SK-N-SH (cell line): ENCODE measurements around the gene EMCN.

Experiments used
- CHD2 ChIP-seq: fragments of 150-350 bp; IDR thresholded peaks from 2 replicates; pipeline ENCODE4 v1.6.1; 2018; ENCODE audit warnings: low read length; ENCODE audit not compliant: partially characterized antibody
- CTCF ChIP-seq: fragments of 200-600 bp; sonication (generic); IDR thresholded peaks from 2 replicates; pipeline ENCODE4 v1.6.1; 2017; ENCODE audit warnings: antibody characterized with exemption, mild to moderate bottlenecking, moderate library complexity
- EP300 ChIP-seq, 2 experiments: IDR thresholded peaks; 2 replicates each; pipeline versions ENCODE4 v1.4.0 to v1.6.1; 2012; ENCODE audit warnings: borderline replicate concordance in 1 of 2, low read depth in 1 of 2, low read length in 1 of 2
- EZH2phosphoT487 ChIP-seq: fragments of 200-600 bp; sonication (generic); IDR thresholded peaks from 2 replicates; pipeline ENCODE4 v1.6.1; 2017; ENCODE audit warnings: low read depth, mixed run types, mild to moderate bottlenecking, antibody characterized with exemption, moderate library complexity, borderline replicate concordance
- JUND ChIP-seq: IDR thresholded peaks from 2 replicates; pipeline ENCODE4 v1.4.0; 2012
- POLR2AphosphoS5 ChIP-seq: IDR thresholded peaks from 2 replicates; pipeline ENCODE4 v1.6.1; 2012; ENCODE audit warnings: low read depth, low read length
- RAD21 ChIP-seq: IDR thresholded peaks from 2 replicates; pipeline ENCODE4 v1.6.1; 2012; ENCODE audit warnings: mild to moderate bottlenecking, low read length
- RCOR1 ChIP-seq: fragments of 150-350 bp; IDR thresholded peaks from 2 replicates; pipeline ENCODE4 v1.6.1; 2017; ENCODE audit warnings: antibody characterized with exemption, low read length
- RFX5 ChIP-seq: IDR thresholded peaks from 2 replicates; pipeline ENCODE4 v1.6.1; 2012; ENCODE audit warnings: mild to moderate bottlenecking, improper control_type of control experiment, low read length
- RXRA ChIP-seq: IDR thresholded peaks from 2 replicates; pipeline ENCODE4 v1.4.0; 2012; ENCODE audit warnings: low read depth, mild to moderate bottlenecking, borderline replicate concordance
- SIN3A ChIP-seq: IDR thresholded peaks from 2 replicates; pipeline ENCODE4 v1.6.1; 2012; ENCODE audit warnings: low read depth, mild to moderate bottlenecking, low read length, moderate library complexity, borderline replicate concordance
- TAF1 ChIP-seq: IDR thresholded peaks from 2 replicates; pipeline ENCODE4 v1.6.1; 2012; ENCODE audit warnings: low read depth, mild to moderate bottlenecking, low read length, moderate library complexity, borderline replicate concordance
- USF2 ChIP-seq: fragments of 150-350 bp; IDR thresholded peaks from 2 replicates; pipeline ENCODE4 v1.6.1; 2017; ENCODE audit warnings: antibody characterized with exemption, low read length, low read depth, borderline replicate concordance
- TF ChIP-seq, protein P1 (sequence below): IDR thresholded peaks from 2 replicates; pipeline ENCODE4 v1.4.0; 2012; ENCODE audit warnings: low read depth

GRCh38 chr4:100417565-100417964, 100.3 kb downstream of the EMCN start:
- TF ChIP-seq RAD21 (peak; percentile 16), CTCF (no peak), USF2 (no peak), RFX5 (no peak), EP300 (IDR thresholded peaks at IDR 0.05; ENCODE audit: borderline replicate concordance in 1 of 2, low read depth in 1 of 2, low read length in 1 of 2) (peak; percentile 28 to 69; a peak in 3 of 4 replicates), RXRA (no peak), JUND (peak; percentile 24; the same call in 1 of the 2 replicates), EZH2phosphoT487 (no peak), RCOR1 (no peak), TAF1 (no peak), POLR2AphosphoS5 (no peak), SIN3A (no peak), CHD2 (peak; percentile 43)
- TF ChIP-seq, protein P1, sequence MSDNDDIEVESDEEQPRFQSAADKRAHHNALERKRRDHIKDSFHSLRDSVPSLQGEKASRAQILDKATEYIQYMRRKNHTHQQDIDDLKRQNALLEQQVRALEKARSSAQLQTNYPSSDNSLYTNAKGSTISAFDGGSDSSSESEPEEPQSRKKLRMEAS = no peak
